ENCODE results near the gene STK32A.

DNA sequence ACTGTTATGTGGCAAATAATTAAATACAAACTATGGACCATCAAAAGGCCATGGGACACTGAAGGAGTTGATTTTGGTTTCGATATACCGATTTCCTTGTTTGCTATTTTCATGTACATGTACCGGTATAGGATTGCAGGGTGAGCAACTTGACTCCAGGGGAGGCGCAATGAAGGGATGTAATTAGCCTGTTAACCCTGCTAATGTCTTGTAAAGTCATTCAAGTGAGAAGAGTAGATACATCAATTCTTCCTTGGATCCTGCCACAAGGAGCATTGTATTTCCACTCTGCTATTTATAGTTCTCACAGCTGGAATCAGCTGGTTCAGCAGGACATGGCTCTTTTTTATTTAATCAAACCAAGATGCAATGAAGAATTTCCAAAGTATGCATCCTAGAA lies 102.0 kb downstream of the STK32A start:
- TF ChIP-seq POLR2A (IDR thresholded peaks at IDR 0.05; ENCODE audit: low read length) (no peak), GATA1 (IDR thresholded peaks at IDR 0.05; ENCODE audit: low read depth, low read length) (no peak)

All from erythroblast (primary cell).